ENCODE results near the gene RFTN1.

RFTN1 gene

GRCh38 chr3:16482770-16483531, 30.5 kb downstream of the RFTN1 start:
- TF ChIP-seq GATA1 (IDR thresholded peaks at IDR 0.05; ENCODE audit: low read depth, low read length) = no peak
- no peak for TF ChIP-seq POLR2A (IDR thresholded peaks at IDR 0.05; ENCODE audit: low read length)
- peak; percentile 16 to 26 for DNase-seq

GRCh38 chr3:16482194-16482769, 31.2 kb downstream of the RFTN1 start:
- no peak for DNase-seq
- no peak for TF ChIP-seq GATA1 (IDR thresholded peaks at IDR 0.05; ENCODE audit: low read depth, low read length)
- TF ChIP-seq POLR2A (IDR thresholded peaks at IDR 0.05; ENCODE audit: low read length) = no peak

GRCh38 chr3:16481546-16481897, 32.0 kb downstream of the RFTN1 start:
- no peak for DNase-seq
- TF ChIP-seq POLR2A (IDR thresholded peaks at IDR 0.05; ENCODE audit: low read length) (no peak), GATA1 (IDR thresholded peaks at IDR 0.05; ENCODE audit: low read depth, low read length) (no peak)

GRCh38 chr3:16480861-16481545, 32.5 kb downstream of the RFTN1 start:
- no peak for DNase-seq
- no peak for TF ChIP-seq POLR2A (IDR thresholded peaks at IDR 0.05; ENCODE audit: low read length)
- TF ChIP-seq GATA1 (IDR thresholded peaks at IDR 0.05; ENCODE audit: low read depth, low read length) = no peak

- TF ChIP-seq POLR2A (IDR thresholded peaks at IDR 0.05; ENCODE audit: low read length) = no peak
- no peak for TF ChIP-seq GATA1 (IDR thresholded peaks at IDR 0.05; ENCODE audit: low read depth, low read length)
- no peak for DNase-seq
Measured at GRCh38 chr3:16478516-16478915, 35.0 kb downstream of the RFTN1 start.

- TF ChIP-seq GATA1 (IDR thresholded peaks at IDR 0.05; ENCODE audit: low read depth, low read length) (no peak), POLR2A (IDR thresholded peaks at IDR 0.05; ENCODE audit: low read length) (no peak)
- DNase-seq = no peak
Measured at GRCh38 chr3:16477521-16477920, 36.0 kb downstream of the RFTN1 start.

- DNase-seq = no peak
- no peak for TF ChIP-seq GATA1 (IDR thresholded peaks at IDR 0.05; ENCODE audit: low read depth, low read length)
Measured at GRCh38 chr3:16477056-16477455, 36.4 kb downstream of the RFTN1 start.

- DNase-seq = no peak
- TF ChIP-seq POLR2A (IDR thresholded peaks at IDR 0.05; ENCODE audit: low read length) = no peak
- TF ChIP-seq GATA1 (IDR thresholded peaks at IDR 0.05; ENCODE audit: low read depth, low read length) = no peak
Measured at GRCh38 chr3:16476636-16477035, 36.9 kb downstream of the RFTN1 start.

GRCh38 chr3:16475766-16476165, 37.7 kb downstream of the RFTN1 start:
- DNase-seq = no peak
- TF ChIP-seq POLR2A (IDR thresholded peaks at IDR 0.05; ENCODE audit: low read length) (no peak), GATA1 (IDR thresholded peaks at IDR 0.05; ENCODE audit: low read depth, low read length) (no peak)

GRCh38 chr3:16474920-16475319, 38.6 kb downstream of the RFTN1 start:
- TF ChIP-seq POLR2A (IDR thresholded peaks at IDR 0.05; ENCODE audit: low read length) = no peak
- no peak for TF ChIP-seq GATA1 (IDR thresholded peaks at IDR 0.05; ENCODE audit: low read depth, low read length)
- DNase-seq = no peak

- DNase-seq = no peak
- TF ChIP-seq GATA1 (IDR thresholded peaks at IDR 0.05; ENCODE audit: low read depth, low read length) = no peak
- TF ChIP-seq POLR2A (IDR thresholded peaks at IDR 0.05; ENCODE audit: low read length) = no peak
Measured at GRCh38 chr3:16474216-16474615, 39.3 kb downstream of the RFTN1 start.

- no peak for TF ChIP-seq GATA1 (IDR thresholded peaks at IDR 0.05; ENCODE audit: low read depth, low read length)
- no peak for TF ChIP-seq POLR2A (IDR thresholded peaks at IDR 0.05; ENCODE audit: low read length)
- no peak for DNase-seq
Measured at GRCh38 chr3:16472593-16472992, 40.9 kb downstream of the RFTN1 start.

- TF ChIP-seq GATA1 (IDR thresholded peaks at IDR 0.05; ENCODE audit: low read depth, low read length) (no peak), POLR2A (IDR thresholded peaks at IDR 0.05; ENCODE audit: low read length) (no peak)
- DNase-seq = no peak
Measured at GRCh38 chr3:16471897-16472296, 41.6 kb downstream of the RFTN1 start.

GRCh38 chr3:16470590-16470989, 42.9 kb downstream of the RFTN1 start:
- TF ChIP-seq POLR2A (IDR thresholded peaks at IDR 0.05; ENCODE audit: low read length) = no peak
- no peak for TF ChIP-seq GATA1 (IDR thresholded peaks at IDR 0.05; ENCODE audit: low read depth, low read length)
- DNase-seq = no peak
